Measurements from ENCODE around the gene HNRNPLL. TPM values are rescaled to one million over a fixed set of nuclear protein-coding genes. Genes with fewer than 3 reads are reported as not detected.

The HNRNPLL gene
- total RNA-seq, 2 donors from 2014 or later: 41.6 to 58.7 TPM

DNA sequence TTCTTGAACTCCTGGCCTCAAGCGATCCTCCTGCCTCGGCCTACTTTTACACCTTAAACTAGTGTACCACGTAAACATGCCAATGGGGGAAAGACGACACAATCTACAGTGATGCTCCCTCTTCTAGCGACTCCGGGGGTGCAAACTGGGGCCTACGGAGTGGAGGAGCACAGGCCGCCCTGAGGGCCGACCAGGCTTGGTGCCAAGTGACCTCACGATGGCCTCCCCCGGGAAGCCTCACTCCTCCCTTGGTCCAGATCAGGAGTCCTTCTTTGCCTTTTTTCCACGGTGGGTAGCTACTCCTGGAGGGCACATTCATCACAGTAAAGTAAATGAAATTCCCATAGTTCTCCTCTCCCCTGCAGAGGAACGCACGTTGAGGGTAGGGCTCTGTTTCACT, 73.5 kb downstream of the HNRNPLL start:
- TF ChIP-seq, protein P1, sequence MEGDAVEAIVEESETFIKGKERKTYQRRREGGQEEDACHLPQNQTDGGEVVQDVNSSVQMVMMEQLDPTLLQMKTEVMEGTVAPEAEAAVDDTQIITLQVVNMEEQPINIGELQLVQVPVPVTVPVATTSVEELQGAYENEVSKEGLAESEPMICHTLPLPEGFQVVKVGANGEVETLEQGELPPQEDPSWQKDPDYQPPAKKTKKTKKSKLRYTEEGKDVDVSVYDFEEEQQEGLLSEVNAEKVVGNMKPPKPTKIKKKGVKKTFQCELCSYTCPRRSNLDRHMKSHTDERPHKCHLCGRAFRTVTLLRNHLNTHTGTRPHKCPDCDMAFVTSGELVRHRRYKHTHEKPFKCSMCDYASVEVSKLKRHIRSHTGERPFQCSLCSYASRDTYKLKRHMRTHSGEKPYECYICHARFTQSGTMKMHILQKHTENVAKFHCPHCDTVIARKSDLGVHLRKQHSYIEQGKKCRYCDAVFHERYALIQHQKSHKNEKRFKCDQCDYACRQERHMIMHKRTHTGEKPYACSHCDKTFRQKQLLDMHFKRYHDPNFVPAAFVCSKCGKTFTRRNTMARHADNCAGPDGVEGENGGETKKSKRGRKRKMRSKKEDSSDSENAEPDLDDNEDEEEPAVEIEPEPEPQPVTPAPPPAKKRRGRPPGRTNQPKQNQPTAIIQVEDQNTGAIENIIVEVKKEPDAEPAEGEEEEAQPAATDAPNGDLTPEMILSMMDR (IDR thresholded peaks at IDR 0.05): no peak
- Histone ChIP-seq H3K27ac (no peak overlapping the region), H3K4me1 (no peaks in the 10 kb centered on the region), H3K27me3 (peaks cover 8% of the 10 kb centered on the region), H3K4me3 (no peak overlapping the region), H3K9ac (ENCODE audit: low read depth in 2 of 2, low read length in 2 of 2) (no peak overlapping the region), H3K9me3 (no peaks in the 10 kb centered on the region), H3K36me3 (no peaks in the 10 kb centered on the region)
- no peak for DNase-seq
- intact Hi-C loops (cut with DNase I): no loop called here

DNA sequence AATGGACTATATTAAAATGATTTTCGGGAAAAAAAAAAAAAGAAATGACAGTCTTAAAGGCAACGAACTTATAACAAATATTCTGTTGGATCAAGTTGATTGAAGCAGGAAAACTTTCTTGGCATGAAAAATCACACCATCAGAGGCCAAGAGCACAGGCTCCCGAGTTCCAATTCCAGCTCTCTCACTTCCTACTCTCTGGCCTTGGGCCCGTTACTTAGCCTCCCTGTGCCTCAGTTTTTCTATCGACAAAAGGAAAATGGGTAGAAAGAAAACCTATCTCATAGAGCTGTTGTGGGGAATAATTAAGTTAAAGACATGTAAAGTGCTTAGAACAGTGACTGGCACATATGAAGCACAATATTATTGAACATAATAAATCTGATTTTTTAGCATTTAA, 74.2 kb downstream of the HNRNPLL start:
- no peak overlapping the region for H3K4me3 ChIP-seq
- H3K9me3 ChIP-seq: no peaks in the 10 kb centered on the region
- intact Hi-C loops (cut with DNase I): no loop called here
- H3K36me3 ChIP-seq: no peaks in the 10 kb centered on the region
- no peak for DNase-seq
- H3K27ac ChIP-seq: no peak overlapping the region
- H3K4me1 ChIP-seq: no peaks in the 10 kb centered on the region
- TF ChIP-seq, protein P1 (IDR thresholded peaks at IDR 0.05): no peak
- H3K27me3 ChIP-seq: peaks cover 8% of the 10 kb centered on the region
- H3K9ac ChIP-seq (ENCODE audit: low read depth in 2 of 2, low read length in 2 of 2): no peak overlapping the region

DNA sequence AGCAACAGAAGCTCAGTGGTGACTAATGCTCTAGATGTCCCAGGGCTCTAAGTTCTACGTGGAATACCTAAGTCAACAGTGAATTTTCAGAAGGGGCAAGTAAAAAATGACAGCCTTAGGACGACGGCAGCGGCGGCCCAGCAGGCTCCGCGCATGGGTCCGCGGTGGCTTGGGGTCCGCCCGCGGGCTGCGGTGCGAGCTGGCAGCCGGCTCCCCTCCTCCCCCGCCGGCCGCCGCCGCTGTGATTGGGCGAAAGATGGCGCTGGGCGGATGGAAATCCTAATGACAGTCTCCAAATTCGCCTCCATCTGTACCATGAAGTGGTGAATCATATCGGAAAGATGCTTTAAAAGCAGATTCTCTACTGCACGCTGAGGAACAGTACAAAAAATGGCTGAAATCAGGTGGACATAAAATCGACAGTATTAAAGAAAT, 74.7 kb downstream of the HNRNPLL start:
- Histone ChIP-seq H3K36me3 (no peaks in the 10 kb centered on the region), H3K9ac (ENCODE audit: low read depth in 2 of 2, low read length in 2 of 2) (peak overlapping the region in 1 of 2 donors; percentile 35), H3K4me1 (no peaks in the 10 kb centered on the region), H3K4me3 (no peak overlapping the region), H3K27ac (no peak overlapping the region), H3K27me3 (peaks cover 8% of the 10 kb centered on the region), H3K9me3 (no peaks in the 10 kb centered on the region)
- TF ChIP-seq, protein P1 (IDR thresholded peaks at IDR 0.05): no peak
- intact Hi-C loops (cut with DNase I): no loop called here
- DNase-seq: no peak

DNA sequence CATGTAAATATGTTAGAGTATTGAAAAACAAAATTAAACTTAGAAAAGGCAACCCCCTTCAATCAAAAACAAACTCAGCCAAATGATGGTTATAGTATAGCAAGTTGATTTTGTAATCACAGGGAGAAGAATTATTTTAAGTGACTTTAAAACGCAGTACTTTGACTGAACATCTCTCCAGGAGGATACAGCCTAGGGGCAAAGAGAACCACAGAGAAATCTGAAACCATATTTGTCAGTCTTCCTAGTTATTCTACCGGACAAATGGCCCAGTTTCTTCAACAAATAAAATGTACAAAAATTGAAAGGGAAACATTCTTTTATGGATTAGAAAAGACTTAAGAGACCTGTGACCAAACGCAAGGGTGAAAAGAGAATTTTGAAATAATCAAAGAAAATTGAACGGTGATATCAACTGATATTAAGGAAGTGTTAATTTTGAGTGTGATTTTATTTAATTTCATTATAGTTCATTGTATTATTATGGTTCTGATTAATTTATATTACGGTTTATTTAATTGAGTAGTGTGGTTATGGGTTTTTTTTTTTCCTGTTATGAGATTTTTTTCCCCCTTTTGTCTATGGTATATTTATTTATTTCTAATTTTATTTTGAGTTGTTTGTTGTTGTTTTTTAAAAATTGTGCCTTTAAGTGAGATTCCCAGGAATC, 75.3 kb downstream of the HNRNPLL start:
- no peak for DNase-seq
- no peak overlapping the region for H3K27ac ChIP-seq
- H3K9ac ChIP-seq (ENCODE audit: low read depth in 2 of 2, low read length in 2 of 2): no peak overlapping the region
- no peaks in the 10 kb centered on the region for H3K4me1 ChIP-seq
- H3K27me3 ChIP-seq: peaks cover 8% of the 10 kb centered on the region
- H3K9me3 ChIP-seq: no peaks in the 10 kb centered on the region
- H3K4me3 ChIP-seq: no peak overlapping the region
- intact Hi-C loops (cut with DNase I): no loop called here
- TF ChIP-seq, protein P1 (IDR thresholded peaks at IDR 0.05): no peak
- H3K36me3 ChIP-seq: no peaks in the 10 kb centered on the region

DNA sequence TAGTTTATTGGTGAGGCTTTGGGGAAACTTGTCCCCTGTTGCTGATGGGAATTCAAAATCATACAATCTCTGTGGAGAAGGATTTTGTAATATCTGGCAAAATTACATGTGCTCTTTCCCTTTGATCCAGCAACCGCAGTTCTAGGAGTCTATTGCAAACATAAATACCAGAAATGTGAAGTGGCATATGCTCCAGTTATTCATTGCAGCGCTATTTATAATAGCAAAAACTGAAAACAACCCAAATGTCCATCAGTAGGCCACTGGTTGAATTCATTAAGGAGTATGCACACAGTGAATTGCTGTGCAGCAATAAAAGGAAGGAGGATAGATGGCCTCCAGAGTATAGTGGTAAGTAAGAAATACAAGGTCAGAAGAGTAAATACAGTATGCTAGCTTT, 76.5 kb downstream of the HNRNPLL start:
- H3K27me3 ChIP-seq: peaks cover 8% of the 10 kb centered on the region
- no peak for DNase-seq
- TF ChIP-seq, protein P1 (IDR thresholded peaks at IDR 0.05): no peak
- no peaks in the 10 kb centered on the region for H3K4me1 ChIP-seq
- no peaks in the 10 kb centered on the region for H3K9me3 ChIP-seq
- H3K9ac ChIP-seq (ENCODE audit: low read depth in 2 of 2, low read length in 2 of 2): no peak overlapping the region
- H3K4me3 ChIP-seq: no peak overlapping the region
- no peaks in the 10 kb centered on the region for H3K36me3 ChIP-seq
- intact Hi-C loops (cut with DNase I): no loop called here
- no peak overlapping the region for H3K27ac ChIP-seq
